Stimulated activated CD4-positive, alpha-beta T cell treated with anti-CD3 and anti-CD28 coated beads, Interleukin-12 subunit alpha, Interleukin-12 subunit beta, amount 100 ng/mL, for 4 hours (primary cell): ENCODE measurements around the gene GPR37L1.
"Not testable (repeated sequence)": the region's sequence is repeated elsewhere in the genome, so short reads cannot be mapped to it uniquely, and the experiment has no call there.

Experiments used
- DNase-seq: peaks from one replicate; pipeline ENCODE4 v3.0.0-alpha.2; 2020

Gene GPR37L1

GRCh38 chr1:202172015-202172355 lies 49.3 kb downstream of the GPR37L1 start:
- no peak for DNase-seq

- no peak for DNase-seq
These were observed 51.3 kb downstream of the GPR37L1 start for GRCh38 chr1:202173993-202174392.

GRCh38 chr1:202176949-202177927 lies 54.5 kb downstream of the GPR37L1 start:
- DNase-seq = no peak

GRCh38 chr1:202179828-202180750 lies 57.4 kb downstream of the GPR37L1 start:
- no peak for DNase-seq

- DNase-seq = not testable (repeated sequence)
These were observed 58.0 kb downstream of the GPR37L1 start for GRCh38 chr1:202180751-202181139.

GRCh38 chr1:202181586-202181985 lies 58.9 kb downstream of the GPR37L1 start:
- no peak for DNase-seq

- no peak for DNase-seq
These were observed 59.5 kb downstream of the GPR37L1 start for GRCh38 chr1:202182040-202182877.
